HG03045 (cell line): ENCODE measurements around the gene PYHIN1.
"Not testable (repeated sequence)": the region's sequence is repeated elsewhere in the genome, so short reads cannot be mapped to it uniquely, and the experiment has no call there.

Experiments
- ATAC-seq: cut with Tn5 transposase; IDR thresholded peaks from one replicate; pipeline ENCODE4 v1.9.1; 2021; ENCODE audit warnings: mild to moderate bottlenecking, moderate library complexity; ENCODE audit not compliant: unreplicated experiment

Gene PYHIN1

DNA sequence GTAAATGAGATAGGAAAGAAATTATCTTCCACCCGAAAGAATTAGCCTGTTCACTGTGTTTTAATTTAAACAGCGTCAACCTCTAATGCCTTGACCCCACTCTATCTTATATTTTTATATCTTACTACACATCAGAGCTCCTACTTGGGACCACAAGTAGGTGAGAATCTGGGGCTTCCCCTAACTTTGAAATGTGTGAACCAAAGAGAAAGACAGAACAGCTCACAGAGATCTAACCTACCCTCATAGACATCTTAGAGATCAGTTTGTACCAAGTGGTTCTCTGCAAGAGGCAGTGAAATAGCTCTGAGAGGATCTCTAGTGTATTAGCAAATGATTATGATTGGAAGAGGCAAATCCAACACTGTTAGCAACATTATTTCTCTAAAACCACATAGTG, 47.4 kb downstream of the PYHIN1 start:
- ATAC-seq = no peak

GRCh38 chr1:158979229-158979628, 47.9 kb downstream of the PYHIN1 start:
- no peak for ATAC-seq

DNA sequence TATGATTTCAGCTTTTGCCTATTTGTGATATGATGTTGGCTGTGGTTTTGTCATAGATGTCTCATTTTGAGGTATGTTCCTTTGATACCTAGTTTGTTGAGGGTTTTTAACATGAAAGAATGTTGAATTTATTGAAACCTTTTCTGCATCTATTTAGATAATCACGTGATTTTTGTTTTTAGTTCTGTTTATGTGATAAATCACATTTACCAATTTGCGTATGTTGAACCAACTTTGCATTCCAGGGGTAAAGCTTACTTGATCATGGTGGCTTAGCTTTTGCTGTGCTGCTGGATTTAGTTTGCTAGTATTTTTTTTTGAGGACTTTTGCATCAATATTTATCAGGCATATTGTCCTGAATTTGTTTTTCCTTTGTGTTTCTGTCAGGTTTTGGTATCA, 51.9 kb downstream of the PYHIN1 start:
- ATAC-seq = no peak

GRCh38 chr1:158984386-158984785, 53.0 kb downstream of the PYHIN1 start:
- ATAC-seq = no peak

DNA sequence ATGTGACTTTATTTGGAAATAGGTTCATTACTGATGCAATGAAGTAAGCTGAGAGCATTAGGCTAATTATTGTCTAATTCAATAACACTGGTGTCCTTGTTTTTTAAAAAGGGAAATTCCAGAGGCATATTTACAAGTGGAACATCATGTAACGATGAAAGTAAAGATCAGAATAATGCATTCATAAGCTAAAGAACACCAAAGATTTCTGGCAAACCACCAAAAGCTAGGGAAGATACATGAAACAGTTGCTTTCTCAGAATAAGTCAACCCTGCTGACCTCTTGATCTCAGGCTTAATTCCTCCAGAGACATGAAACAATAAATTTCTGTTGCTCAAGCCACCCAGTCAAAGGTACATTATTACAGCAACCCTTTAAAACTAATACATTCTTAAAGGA, 58.1 kb downstream of the PYHIN1 start:
- no peak for ATAC-seq

- ATAC-seq = no peak
These were observed 61.5 kb downstream of the PYHIN1 start for GRCh38 chr1:158992787-158993312.

GRCh38 chr1:158996998-158997397, 65.6 kb downstream of the PYHIN1 start:
- no peak for ATAC-seq

GRCh38 chr1:158998037-158998780, 66.9 kb downstream of the PYHIN1 start:
- ATAC-seq = no peak

GRCh38 chr1:158998781-158999161, 67.4 kb downstream of the PYHIN1 start:
- no peak for ATAC-seq

- no peak for ATAC-seq
These were observed 68.1 kb downstream of the PYHIN1 start for GRCh38 chr1:158999316-159000069.

DNA sequence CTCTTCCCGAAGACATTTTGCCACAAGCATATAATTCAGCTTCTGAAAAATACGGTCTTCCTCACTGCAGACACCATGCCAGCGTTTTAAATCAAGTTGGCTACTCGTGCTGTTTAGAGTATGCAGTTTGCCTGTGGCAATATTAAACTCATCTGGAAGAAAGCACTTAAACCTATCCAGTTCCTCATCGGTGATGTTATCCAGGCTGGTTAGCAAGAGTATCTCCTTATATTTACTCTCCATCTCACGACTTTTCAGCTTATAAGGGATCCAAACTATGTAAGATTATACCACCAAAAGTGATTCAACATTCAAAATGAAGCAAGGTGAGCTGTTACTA, 68.7 kb downstream of the PYHIN1 start:
- ATAC-seq = no peak

- no peak for ATAC-seq
These were observed 69.3 kb downstream of the PYHIN1 start for GRCh38 chr1:159000625-159001024.

- no peak for ATAC-seq
These were observed 73.8 kb downstream of the PYHIN1 start for GRCh38 chr1:159005161-159005560.

GRCh38 chr1:159005676-159006075, 74.3 kb downstream of the PYHIN1 start:
- ATAC-seq = no peak

DNA sequence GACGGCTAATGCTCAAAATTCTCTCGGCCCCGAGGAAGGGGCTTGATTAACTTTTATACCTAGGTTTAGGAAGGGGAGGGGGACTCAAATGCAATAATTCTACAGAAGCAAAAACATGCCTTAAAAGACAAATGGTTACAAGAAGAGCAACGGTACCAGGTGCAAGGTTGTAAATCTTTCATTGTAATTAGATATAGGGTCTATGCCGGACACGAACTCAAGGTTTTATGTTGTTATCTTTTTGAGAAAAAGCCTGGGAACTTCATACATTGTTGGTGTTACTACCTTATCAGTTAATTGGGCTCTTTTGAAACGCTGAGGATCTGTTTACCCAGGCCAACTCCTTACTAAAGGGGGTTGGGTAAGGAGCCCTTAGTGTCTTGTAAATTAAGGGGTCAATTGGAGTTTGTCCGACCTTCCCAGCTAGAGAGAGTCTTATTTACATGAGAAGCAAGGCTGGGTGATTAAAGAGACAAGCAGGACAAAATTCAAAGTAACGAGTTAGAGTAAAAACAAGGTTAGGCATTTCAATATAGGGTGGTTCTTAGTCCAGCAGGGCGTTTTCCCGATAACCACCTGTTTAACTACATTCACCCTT, 75.0 kb downstream of the PYHIN1 start:
- not testable (repeated sequence) for ATAC-seq

DNA sequence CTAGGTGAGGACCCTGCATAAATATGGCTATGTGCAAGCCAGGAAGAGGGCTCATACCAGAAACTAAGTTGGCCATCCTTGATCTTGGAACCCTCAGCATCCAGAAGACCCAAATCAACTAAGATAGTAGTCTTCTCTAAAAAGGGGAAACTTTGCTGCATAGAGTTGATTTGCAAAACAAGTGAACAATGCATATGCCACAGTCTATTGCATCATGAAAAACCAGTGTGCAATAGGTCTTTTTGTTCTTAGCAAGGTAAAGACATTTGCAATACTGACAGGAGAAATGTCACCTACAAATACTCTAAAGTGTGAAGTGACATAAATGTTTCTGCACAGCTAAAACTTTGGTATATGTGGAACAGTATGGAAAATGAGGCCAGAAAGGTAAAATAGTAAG, 76.4 kb downstream of the PYHIN1 start:
- ATAC-seq = no peak

DNA sequence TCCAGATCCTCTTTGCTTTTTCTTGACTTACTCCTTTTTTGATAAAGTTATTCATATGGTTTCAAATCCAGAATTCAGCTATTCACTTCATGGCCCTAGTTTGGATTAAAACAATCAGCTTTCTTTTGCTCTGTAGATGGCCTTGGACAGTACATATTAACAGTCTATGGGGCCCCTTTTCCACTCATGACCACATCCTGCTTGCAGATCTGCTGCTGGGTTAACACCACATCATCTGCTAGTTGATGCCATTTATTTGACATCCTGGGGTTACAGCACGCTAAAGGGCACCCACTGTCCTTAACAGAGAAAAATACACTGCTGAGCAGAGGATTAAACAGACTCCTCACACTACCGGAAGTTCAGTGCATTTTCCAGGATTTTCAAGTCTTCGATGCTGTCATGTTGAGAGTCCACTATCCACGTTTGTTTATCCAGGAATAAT, 77.4 kb downstream of the PYHIN1 start:
- peak; percentile 58 for ATAC-seq

- no peak for ATAC-seq
These were observed 77.9 kb downstream of the PYHIN1 start for GRCh38 chr1:159009287-159009686.

DNA sequence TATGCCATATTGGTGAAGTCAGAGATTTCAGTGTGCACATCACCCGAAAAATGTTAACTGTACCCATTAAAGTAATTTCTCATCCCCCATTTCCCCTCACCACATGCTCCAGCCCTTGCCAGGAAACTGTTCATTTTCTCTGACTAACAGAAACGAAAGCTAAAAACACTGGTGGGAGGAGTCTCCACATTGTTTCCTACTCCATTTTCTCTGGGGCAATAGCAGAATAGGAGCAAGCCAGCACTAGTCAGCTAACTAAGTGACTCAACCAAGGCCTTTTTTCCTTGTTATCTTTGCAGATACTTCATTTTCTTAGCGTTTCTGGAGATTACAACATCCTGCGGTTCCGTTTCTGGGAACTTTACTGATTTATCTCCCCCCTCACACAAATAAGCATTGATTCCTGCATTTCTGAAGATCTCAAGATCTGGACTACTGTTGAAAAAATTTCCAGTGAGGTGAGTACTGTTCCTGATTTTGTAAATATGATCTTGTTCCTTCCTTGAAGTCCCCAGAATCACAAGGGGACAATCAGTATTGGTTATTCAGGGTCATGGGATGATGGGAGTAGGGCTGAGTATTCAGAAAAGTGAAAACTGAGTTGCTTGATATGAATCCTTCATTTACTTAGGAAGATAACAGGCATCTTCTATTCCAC, 78.5 kb downstream of the PYHIN1 start, which contains the start of gene IFI16:
TSS of gene IFI16 (plus strand) at position 204 of the 658 bp plus-strand sequence. CDS start 4,774 bp downstream, outside the sequence.
- peak; percentile 79 for ATAC-seq

GRCh38 chr1:159010391-159010790, 79.0 kb downstream of the PYHIN1 start:
- ATAC-seq = no peak

- not testable (repeated sequence) for ATAC-seq
These were observed 79.6 kb downstream of the PYHIN1 start for GRCh38 chr1:159011001-159011400.
